Urinary bladder (tissue), 4 donors: ENCODE measurements around the gene FBXW12. TPM values are rescaled to one million over a fixed set of nuclear protein-coding genes. Genes with fewer than 3 reads are reported as not detected.
"Not testable (repeated sequence)": the region's sequence is repeated elsewhere in the genome, so short reads cannot be mapped to it uniquely, and the experiment has no call there.

Source experiments
- DNase-seq: peaks from one replicate; pipeline ENCODE4 v3.0.0-alpha.2; 2015; ENCODE audit errors: extremely low spot score
- H3K27ac ChIP-seq: one replicate; pipeline ENCODE4 v1.5.1; 2013; ENCODE audit warnings: low read depth, mild to moderate bottlenecking, moderate library complexity
- H3K36me3 ChIP-seq: one replicate; pipeline ENCODE4 v1.6.1; 2013; ENCODE audit warnings: mild to moderate bottlenecking, moderate library complexity; ENCODE audit not compliant: insufficient read depth
- H3K4me1 ChIP-seq: one replicate; pipeline ENCODE4 v1.6.1; 2013; ENCODE audit warnings: mild to moderate bottlenecking, moderate library complexity; ENCODE audit not compliant: insufficient read depth
- H3K4me3 ChIP-seq: one replicate; pipeline ENCODE4 v1.5.1; 2013; ENCODE audit warnings: low read depth, low read length
- WGBS: extraction: QIAGEN DNeasy Blood & Tissue Kit; methylation state at CpG from one replicate; pipeline ENCODE4 v1.1.7; 2013; 5-methylcytosine and 5-hydroxymethylcytosine counted together
- polyA plus RNA-seq: library from polyadenylated mRNA; stranded (reverse); fragments of 200-250 nt; gene quantifications from one replicate; pipeline ENCODE4 v1.2.3, GENCODE V29; 2013
- total RNA-seq: library from RNA; depleted of rRNA; stranded (reverse); fragments of >200 nt; gene quantifications from one replicate; pipeline ENCODE4 v1.2.3, GENCODE V29; 2014
- donor health status: healthy with polysubstance abuse.
- donor health status: healthy.

The FBXW12 gene, protein sequence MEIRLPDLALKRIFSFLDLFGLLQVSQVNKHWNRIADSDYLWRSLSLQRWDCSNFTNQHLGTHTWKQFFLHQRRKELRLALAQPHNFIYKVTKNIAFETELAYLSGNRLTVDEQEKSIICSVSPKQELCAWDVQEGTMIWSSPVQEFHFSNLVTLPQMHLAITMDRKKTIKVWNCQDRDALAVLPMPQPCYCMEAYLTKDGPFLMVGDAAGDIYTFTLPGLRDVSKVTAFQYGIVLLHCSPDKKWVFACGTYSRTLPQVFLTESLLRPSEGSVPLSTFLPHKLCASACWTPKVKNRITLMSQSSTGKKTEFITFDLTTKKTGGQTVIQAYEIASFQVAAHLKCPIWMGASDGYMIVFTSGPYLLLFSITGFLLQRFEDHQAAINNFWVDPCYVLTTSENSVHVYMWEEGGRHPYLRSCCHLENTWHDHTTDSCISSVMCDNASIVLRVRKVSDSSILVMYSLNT
- total RNA-seq, result 0.32 TPM
- not detected for polyA plus RNA-seq

DNA sequence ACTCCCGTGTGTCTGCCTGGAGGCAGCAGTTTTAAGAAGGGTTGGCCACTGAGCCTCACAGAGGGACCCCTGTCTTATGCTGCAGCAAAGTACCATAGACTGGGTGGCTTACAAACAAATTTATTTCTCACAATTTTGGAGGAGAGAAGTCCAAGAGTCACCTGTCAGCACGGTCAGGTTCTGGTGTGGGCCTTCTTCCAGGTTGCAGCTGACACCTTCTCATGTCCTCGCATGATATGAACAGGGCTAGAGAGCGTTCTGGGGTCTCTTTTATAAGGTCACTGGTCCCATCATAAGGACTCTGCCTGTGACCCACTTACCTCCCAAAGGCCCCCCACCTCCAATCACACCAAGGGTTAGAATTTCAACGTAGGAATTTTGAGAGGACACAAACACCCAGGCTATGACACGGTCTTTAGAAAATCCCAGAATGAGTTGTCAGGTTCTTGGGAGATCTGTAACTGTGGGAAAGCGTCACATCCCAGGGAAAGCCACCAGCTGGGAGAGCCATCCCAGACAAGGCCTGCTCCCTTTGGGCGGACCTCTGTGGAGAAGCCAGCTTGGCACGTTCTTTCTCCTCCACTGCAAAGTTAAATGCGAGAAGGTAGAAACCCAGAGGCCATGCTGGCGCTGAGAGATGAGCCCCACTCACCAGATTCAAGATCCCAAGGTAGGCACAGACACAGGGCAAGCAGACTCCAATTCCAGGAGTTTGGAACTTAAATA is at the start of gene FBXW12:
TSS of gene FBXW12 (plus strand) at position 569 of the 726 bp plus-strand sequence. CDS start 549 bp downstream, outside the sequence.
- WGBS, result 87% methylated on average over 11 of the region's 11 CpGs

DNA sequence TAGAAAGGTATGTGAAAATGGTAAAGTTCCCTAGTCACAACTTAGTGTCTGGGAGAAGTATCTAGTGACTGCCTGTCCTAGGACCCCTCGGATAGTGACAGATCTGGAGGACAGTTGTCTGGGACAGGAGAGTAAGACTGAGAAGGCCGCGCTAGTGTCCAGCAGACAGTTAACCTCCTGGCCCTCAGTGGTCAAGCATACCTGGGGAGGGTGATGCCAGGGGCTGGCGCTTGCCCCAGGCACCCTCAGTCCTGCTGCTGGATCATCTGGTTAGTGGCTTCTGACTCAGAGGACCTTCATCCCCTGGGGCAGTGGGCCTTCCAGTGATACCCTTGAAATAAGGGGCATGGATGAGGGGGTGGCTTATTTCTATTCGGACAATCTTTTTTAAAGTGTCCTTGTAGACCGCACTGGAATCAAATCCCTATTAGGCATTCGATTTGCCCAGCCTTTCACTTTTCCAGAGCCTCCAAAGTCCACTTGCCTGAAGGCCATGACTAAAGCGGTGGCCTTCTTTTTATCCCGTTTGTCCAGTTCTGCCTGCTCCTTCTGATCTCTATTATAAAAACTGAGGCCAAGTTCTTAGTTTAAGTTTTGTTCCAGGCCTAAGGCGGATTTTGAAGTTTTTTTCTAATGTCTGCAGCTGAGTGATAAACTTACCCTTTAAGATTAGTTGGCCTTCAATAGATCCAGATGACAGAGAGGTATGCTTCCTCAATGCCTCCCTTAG is 40.1 kb upstream of the FBXW12 start:
- H3K36me3 ChIP-seq, H3K27ac ChIP-seq, H3K4me1 ChIP-seq, DNase-seq, H3K4me3 ChIP-seq: not testable (repeated sequence)
- WGBS, result 92% methylated on average over 10 of the region's 10 CpGs

More for the DNA sequence above, at the start of gene FBXW12:
- Histone ChIP-seq H3K27ac (no peak within 1 kb of the TSS), H3K4me1 (no peaks in the 10 kb centered on the region), H3K4me3 (no peak within 1 kb of the TSS), H3K36me3 (no peaks in the 10 kb centered on the region)
- no peak for DNase-seq

DNA sequence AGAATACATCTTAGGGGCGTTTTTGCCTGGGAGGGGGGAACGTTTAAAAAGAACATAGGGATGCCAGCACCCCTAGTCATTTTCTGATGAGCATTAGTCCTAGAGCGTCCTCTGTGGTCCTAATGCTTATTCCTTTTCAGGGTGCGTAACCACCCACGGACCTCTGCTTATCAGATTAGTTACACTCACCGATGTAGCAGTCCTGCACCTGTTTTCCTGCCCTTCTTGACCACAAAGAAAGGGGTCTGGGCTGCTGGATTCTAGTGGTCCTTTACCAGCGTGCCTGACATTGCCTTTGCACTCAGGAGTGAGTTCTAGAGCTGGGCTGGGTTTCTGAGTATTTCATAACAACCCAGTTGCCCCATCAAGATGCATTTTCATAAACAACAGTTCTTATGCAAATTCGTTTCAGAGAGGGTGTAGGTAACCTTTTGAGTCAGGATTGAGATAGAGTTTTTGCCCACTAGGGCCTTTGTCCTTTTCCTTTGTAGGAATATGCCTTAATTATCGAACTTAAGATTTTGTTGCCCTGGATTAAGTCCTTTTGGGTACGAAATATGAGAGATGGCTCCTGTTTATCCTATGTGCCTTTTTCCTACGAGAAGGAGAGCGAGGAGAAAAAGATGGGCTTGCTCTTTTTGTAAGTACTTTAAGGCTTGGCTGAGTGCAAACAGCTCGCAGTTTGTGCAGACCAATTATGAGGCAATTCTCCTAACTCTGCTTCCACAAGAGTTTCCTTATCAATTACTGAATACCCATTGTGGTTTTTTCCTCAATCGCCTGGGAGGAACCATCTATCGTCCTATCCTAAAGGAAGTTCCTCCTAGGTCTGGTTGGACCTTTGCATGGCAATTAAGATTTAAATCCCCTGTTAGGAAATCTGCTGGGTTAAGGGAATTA is 38.4 kb upstream of the FBXW12 start, which contains the start of gene SPINK8:
TSS of gene SPINK8 (minus strand) at position 316 of the 900 bp plus-strand sequence. CDS start 5,320 bp downstream, outside the sequence.
- H3K4me3 ChIP-seq, H3K36me3 ChIP-seq, H3K4me1 ChIP-seq, DNase-seq, H3K27ac ChIP-seq: not testable (repeated sequence)
- WGBS, result 73% methylated on average over 15 of the region's 15 CpGs

DNA sequence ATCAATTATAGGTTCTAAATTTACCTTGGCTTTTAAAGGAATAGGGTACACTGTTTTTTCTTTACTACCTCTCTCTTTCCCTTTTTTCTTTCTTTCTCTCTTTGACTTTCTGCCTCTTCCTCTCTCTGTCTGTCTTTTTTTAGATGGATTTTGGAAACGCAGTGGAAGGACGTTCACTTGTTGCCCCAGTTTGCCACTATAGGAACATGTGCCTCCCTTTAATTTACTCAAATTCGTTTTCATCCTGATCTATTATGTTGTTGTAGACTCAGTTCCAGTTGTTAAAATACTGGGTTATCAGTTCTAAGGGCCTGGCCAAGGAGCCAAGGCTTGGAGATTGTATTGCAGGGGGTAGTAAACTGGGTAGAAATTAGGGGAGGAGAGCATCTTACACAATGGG is 37.4 kb upstream of the FBXW12 start:
- H3K4me3 ChIP-seq, result no peak overlapping the region
- no peak for DNase-seq
- no peaks in the 10 kb centered on the region for H3K36me3 ChIP-seq
- H3K27ac ChIP-seq, result no peak overlapping the region
- 83% methylated on average over 3 of the region's 3 CpGs for WGBS
- no peaks in the 10 kb centered on the region for H3K4me1 ChIP-seq

DNA sequence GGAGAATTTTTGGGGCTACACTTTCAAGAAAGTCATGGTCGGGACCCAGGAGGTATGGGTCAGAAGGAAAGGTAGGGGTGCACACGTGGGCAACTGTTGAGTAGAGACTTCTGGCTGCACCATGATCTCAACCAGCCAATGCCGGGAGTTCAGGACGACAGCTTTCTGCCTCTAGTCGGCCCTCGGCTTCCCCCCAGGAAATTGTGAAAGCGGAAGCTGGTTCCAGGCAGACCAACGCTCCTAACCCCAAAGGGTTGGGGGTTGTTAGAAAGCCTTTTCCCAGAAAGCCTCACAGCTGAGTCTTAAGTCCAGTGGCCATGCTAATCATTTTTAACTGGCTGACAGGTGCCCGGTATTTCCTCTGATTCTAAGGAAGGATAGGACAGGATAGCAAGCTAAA is 36.7 kb upstream of the FBXW12 start:
- H3K27ac ChIP-seq, H3K4me3 ChIP-seq, H3K36me3 ChIP-seq, DNase-seq, H3K4me1 ChIP-seq: not testable (repeated sequence)
- WGBS, result 78% methylated on average over 9 of the region's 9 CpGs

DNA sequence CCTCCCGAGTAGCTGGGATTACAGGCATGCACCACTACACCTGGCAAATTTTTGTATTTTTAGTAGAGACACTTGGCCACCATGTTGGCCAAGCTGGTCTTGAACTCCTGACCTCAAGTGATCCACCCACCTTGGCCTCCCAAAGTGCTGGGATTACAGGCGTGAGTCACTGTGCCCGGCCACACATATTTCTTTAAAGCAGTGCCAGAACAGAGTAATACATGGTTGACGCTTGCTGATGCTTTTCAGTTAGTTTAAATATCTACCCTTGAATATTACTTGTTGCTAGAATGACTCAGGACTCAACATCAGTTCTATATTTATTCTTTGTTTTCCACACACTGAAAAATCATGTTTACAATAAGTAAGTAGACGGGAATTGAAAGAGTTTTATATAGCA is 34.5 kb upstream of the FBXW12 start:
- not testable (repeated sequence) for H3K4me3 ChIP-seq, H3K36me3 ChIP-seq, H3K4me1 ChIP-seq, DNase-seq, H3K27ac ChIP-seq
- 65% methylated on average over 5 of the region's 5 CpGs for WGBS

DNA sequence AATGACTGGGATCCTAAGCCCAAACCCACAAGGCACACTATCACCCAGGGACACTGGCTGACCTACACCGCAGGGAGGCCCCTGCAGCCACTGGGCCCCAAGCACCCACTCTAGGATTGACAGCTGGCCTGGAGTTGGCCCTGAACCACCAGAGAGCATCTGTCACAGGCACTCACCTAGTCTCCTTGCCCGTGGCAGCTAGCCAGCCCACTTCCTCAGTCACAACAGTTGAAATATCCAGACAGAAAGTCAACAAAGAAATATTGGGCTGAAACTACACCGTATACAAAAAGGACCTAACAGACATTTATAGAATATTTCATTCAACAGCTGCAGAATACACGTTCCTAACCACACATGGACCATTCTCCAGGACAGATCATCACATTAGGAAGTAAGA is 33.4 kb upstream of the FBXW12 start:
- Histone ChIP-seq H3K36me3 (no peaks in the 10 kb centered on the region), H3K27ac (no peak overlapping the region), H3K4me3 (no peak overlapping the region), H3K4me1 (no peaks in the 10 kb centered on the region)
- no peak for DNase-seq
- 38% methylated on average over 4 of the region's 4 CpGs for WGBS

DNA sequence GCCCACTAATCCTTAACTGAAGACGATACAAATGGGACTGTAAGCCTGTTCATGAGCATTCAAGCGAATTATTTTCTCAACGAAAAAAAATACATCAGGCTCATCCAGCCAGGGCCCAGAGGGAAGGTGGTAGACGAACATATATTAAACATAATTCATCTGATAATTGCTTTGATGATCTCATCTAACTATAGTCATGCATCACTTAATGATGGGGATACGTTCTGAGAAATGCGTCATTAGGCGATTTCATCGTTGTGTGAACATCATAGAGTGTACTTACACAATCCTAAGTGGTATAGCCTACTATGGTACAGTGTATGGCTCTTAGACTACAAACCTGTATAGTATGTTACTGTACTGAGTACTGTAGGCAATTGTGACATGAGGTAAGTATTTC is 28.6 kb upstream of the FBXW12 start:
- Histone ChIP-seq H3K4me3 (no peak overlapping the region), H3K4me1 (no peaks in the 10 kb centered on the region), H3K27ac (no peak overlapping the region), H3K36me3 (no peaks in the 10 kb centered on the region)
- WGBS, result 84% methylated on average over 8 of the region's 8 CpGs
- no peak for DNase-seq

DNA sequence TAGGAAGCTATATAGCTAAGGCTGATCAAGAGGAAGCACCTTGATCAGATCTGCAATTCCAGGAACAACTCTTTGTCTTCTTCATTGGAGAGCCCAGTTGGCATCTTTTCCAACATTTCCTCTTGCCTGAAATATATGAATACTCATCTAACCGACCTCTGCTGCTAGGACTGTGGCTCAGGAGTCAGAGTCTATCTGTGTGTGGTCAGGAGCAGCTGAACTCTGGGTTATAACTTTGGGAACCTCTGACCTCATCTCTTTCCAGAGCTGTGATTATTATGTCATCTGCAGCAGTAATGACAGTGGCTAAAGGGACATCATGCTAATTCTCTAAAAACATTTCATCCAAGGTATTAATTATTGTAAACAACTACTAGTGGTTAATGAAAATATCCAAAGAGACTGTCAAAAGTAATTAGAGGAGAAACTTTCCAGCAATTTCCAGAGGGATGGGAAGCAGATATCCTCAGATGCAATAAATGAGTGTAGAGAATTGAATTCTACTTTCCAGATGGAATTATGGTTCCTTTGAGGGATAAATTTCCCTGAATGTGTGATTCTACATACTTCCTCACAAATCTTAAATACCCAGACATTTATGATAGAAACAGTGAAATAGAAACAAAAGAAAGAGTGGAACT is 27.0 kb upstream of the FBXW12 start:
- no peaks in the 10 kb centered on the region for H3K4me1 ChIP-seq
- H3K27ac ChIP-seq, result no peak overlapping the region
- no peaks in the 10 kb centered on the region for H3K36me3 ChIP-seq
- 12% methylated on average over 1 of the region's 1 CpG for WGBS
- DNase-seq, result no peak
- no peak overlapping the region for H3K4me3 ChIP-seq

DNA sequence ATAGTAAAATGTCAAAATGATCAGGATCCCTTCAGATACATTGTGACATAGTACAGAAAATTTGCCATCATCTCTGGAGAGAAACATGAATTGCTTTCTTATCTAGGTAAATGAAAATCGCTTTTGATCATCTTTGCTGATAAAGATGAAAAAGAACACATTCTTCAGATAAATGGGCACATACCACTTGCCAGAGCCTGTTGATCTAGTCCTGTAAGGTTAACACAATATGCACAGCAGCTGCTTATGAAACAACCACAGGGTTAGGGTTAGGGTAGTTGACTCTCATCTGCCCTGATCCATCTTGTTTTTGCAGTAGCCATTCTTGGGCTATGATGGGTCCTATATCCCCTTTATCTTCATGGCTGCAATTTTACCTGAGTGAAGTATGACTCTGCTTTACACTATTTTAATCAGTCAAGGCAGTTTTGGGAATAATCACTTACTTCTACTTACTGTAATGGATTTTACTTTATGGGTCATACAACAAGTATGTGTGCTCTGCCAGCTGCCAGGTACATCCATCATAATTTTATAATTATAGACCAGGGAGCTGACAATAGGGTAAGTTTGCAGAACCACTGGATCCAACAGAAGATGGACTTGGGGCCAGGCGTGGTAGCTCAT is 26.0 kb upstream of the FBXW12 start:
- Histone ChIP-seq H3K4me1 (no peaks in the 10 kb centered on the region), H3K27ac (no peak overlapping the region), H3K4me3 (no peak overlapping the region), H3K36me3 (no peaks in the 10 kb centered on the region)
- 67% methylated on average over 2 of the region's 2 CpGs for WGBS
- no peak for DNase-seq

DNA sequence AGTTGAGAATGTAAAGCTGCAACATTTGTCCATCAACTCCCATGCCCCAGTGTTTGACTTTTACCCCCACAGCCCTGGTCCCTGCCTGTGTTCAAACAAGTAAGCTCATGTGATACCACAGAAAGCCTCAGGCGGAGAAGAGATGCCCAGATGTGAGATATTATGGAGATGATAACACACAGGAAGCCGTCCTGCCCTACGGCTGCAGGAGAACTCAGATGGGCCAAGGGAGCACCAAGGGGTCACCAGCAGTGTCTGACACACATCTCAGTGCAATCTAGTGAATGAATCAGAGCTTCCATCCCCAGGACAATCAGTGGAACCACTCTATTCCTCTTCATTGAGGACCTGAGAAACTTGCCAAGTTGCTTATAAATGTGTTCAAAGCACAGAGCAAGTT is 24.5 kb upstream of the FBXW12 start:
- H3K4me3 ChIP-seq, result no peak overlapping the region
- no peaks in the 10 kb centered on the region for H3K4me1 ChIP-seq
- 38% methylated on average over 3 of the region's 3 CpGs for WGBS
- no peak overlapping the region for H3K27ac ChIP-seq
- H3K36me3 ChIP-seq, result no peaks in the 10 kb centered on the region
- no peak for DNase-seq

DNA sequence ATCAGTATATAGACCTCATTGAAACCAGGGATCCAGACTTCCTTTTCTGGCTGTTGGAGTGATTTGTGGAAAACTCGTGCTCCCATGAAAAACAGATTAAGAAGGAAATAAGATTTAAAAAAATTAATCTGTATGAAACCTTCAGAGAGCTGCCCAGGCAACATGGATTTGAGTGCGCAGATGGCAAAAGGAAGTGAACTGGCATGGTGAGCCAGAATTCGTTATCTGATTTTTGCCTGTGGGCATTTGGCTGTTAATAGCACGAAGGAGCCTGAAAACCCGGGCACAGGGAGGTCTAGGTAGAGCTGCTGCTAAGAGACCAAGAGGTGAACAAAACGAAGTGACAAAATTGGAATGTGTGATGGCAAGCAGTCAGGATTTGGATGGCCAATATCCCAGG is 19.5 kb upstream of the FBXW12 start:
- H3K4me1 ChIP-seq, result no peaks in the 10 kb centered on the region
- no peak overlapping the region for H3K4me3 ChIP-seq
- DNase-seq, result no peak
- H3K36me3 ChIP-seq, result no peaks in the 10 kb centered on the region
- WGBS, result 73% methylated on average over 6 of the region's 6 CpGs
- H3K27ac ChIP-seq, result no peak overlapping the region
